HEK293 (cell line): ENCODE measurements around the gene RSL1D1.

Experiments
- CTCF ChIA-PET: fragments of 350-600 bp; formaldehyde crosslinking; extraction: SDS; loops from one replicate; lab custom pipeline; 2021; ENCODE audit warnings: antibody characterized with exemption; lab: Yijun Ruan, JAX
- POLR2A ChIA-PET: fragments of 300-600 bp; formaldehyde crosslinking; extraction: SDS; loops from one replicate; lab custom pipeline; 2020; ENCODE audit warnings: antibody characterized with exemption, inconsistent platforms; lab: Yijun Ruan, JAX
- H3K27ac ChIP-seq: fragments of 200-500 bp; sonication (Bioruptor generic); 2 replicates; pipeline ENCODE4 v1.5.1; 2014; ENCODE audit warnings: low read depth, low read length, control low read depth, inconsistent platforms; ENCODE audit errors: extremely low read depth
- H3K36me3 ChIP-seq, 2 experiments: fragments of 200-500 bp in 1 of 2; sonication (Bioruptor generic) in 1 of 2; 1 replicate in 1 of 2; 2 replicates in 1 of 2; pipeline ENCODE4 v1.5.1; 2014 to 2017; ENCODE audit warnings: inconsistent platforms in 2 of 2, low read length in 2 of 2; ENCODE audit not compliant: control insufficient read depth in 2 of 2, insufficient read depth in 1 of 2
- H3K4me1 ChIP-seq: fragments of 200-500 bp; sonication (Bioruptor generic); 2 replicates; pipeline ENCODE4 v1.5.1; 2014; ENCODE audit warnings: mild to moderate bottlenecking, low read length, inconsistent platforms; ENCODE audit not compliant: control insufficient read depth, insufficient read depth
- H3K4me3 ChIP-seq: 2 replicates; pipeline ENCODE4 v1.5.1; 2011; ENCODE audit warnings: low read depth, mild to moderate bottlenecking, control low read depth, low read length, moderate library complexity
- H3K9me3 ChIP-seq: fragments of 200-500 bp; sonication (Bioruptor generic); 2 replicates; pipeline ENCODE4 v1.5.1; 2014; ENCODE audit warnings: low read depth, low read length, inconsistent platforms; ENCODE audit not compliant: control insufficient read depth, insufficient read depth
- BCL11B ChIP-seq: fragments of 450-650 bp; formaldehyde crosslinking; IDR thresholded peaks from 2 replicates; pipeline ENCODE4 v1.5.1; 2016; ENCODE audit warnings: low read depth, missing biosample characterization, missing genetic modification characterization
- KLF1 ChIP-seq: fragments of 450-650 bp; formaldehyde crosslinking; IDR thresholded peaks from 2 replicates; pipeline ENCODE4 v1.5.1; 2016; ENCODE audit warnings: missing biosample characterization, missing genetic modification characterization
- OVOL3 ChIP-seq: fragments of 450-650 bp; formaldehyde crosslinking; IDR thresholded peaks from 2 replicates; pipeline ENCODE4 v1.5.1; 2016; ENCODE audit warnings: missing biosample characterization, missing genetic modification characterization
- TCF7L2 ChIP-seq: IDR thresholded peaks from 2 replicates; pipeline ENCODE4 v1.6.1; 2011; ENCODE audit warnings: low read depth, mild to moderate bottlenecking, inconsistent platforms, low read length, moderate library complexity, borderline replicate concordance
- WT1 ChIP-seq: fragments of 450-650 bp; formaldehyde crosslinking; IDR thresholded peaks from 2 replicates; pipeline ENCODE4 v1.5.1; 2016; ENCODE audit warnings: missing biosample characterization, missing genetic modification characterization
- ZNF112 ChIP-seq: fragments of 450-650 bp; formaldehyde crosslinking; IDR thresholded peaks from 2 replicates; pipeline ENCODE4 v1.5.0; 2017; ENCODE audit warnings: missing biosample characterization, missing genetic modification characterization
- ZNF239 ChIP-seq: fragments of 450-650 bp; formaldehyde crosslinking; IDR thresholded peaks from 2 replicates; pipeline ENCODE4 v1.5.1; 2016; ENCODE audit warnings: missing biosample characterization, missing genetic modification characterization
- ZNF266 ChIP-seq: fragments of 450-650 bp; formaldehyde crosslinking; IDR thresholded peaks from 2 replicates; pipeline ENCODE4 v1.5.1; 2016; ENCODE audit warnings: missing biosample characterization, missing genetic modification characterization, low read depth
- ZNF274 ChIP-seq, 2 experiments: fragments of 200-500 bp in 1 of 2; fragments of 450-650 bp in 1 of 2; sonication (Bioruptor generic) in 1 of 2; formaldehyde crosslinking in 1 of 2; IDR thresholded peaks; 2 replicates each; pipeline versions ENCODE4 v1.5.1 to v1.6.1; 2014 to 2016; ENCODE audit warnings: borderline replicate concordance in 1 of 2, inconsistent platforms in 1 of 2, low read length in 1 of 2, missing biosample characterization in 1 of 2, missing genetic modification characterization in 1 of 2
- ZNF292 ChIP-seq: fragments of 450-650 bp; formaldehyde crosslinking; IDR thresholded peaks from 2 replicates; pipeline ENCODE4 v1.5.1; 2016; ENCODE audit warnings: low read depth, missing biosample characterization, missing genetic modification characterization, borderline replicate concordance
- ZNF302 ChIP-seq: fragments of 450-650 bp; formaldehyde crosslinking; IDR thresholded peaks from 2 replicates; pipeline ENCODE4 v1.5.1; 2016; ENCODE audit warnings: missing biosample characterization, missing genetic modification characterization, low read depth
- ZNF324 ChIP-seq: fragments of 450-650 bp; formaldehyde crosslinking; IDR thresholded peaks from 2 replicates; pipeline ENCODE4 v1.5.1; 2016; ENCODE audit warnings: missing biosample characterization, missing genetic modification characterization
- ZNF416 ChIP-seq: fragments of 450-650 bp; formaldehyde crosslinking; IDR thresholded peaks from 2 replicates; pipeline ENCODE4 v1.5.1; 2016; ENCODE audit warnings: missing biosample characterization, missing genetic modification characterization
- ZNF623 ChIP-seq: fragments of 450-650 bp; formaldehyde crosslinking; IDR thresholded peaks from 2 replicates; pipeline ENCODE4 v1.5.1; 2016; ENCODE audit warnings: missing biosample characterization, missing genetic modification characterization
- ZNF654 ChIP-seq: fragments of 450-650 bp; formaldehyde crosslinking; IDR thresholded peaks from 2 replicates; pipeline ENCODE4 v1.5.1; 2016; ENCODE audit warnings: low read depth, missing biosample characterization, missing genetic modification characterization
- TF ChIP-seq, protein P1 (sequence below): fragments of 450-650 bp; formaldehyde crosslinking; conservative IDR thresholded peaks from 2 replicates; pipeline ENCODE4 v1.5.1; 2016; ENCODE audit warnings: low read depth, missing biosample characterization, missing genetic modification characterization
- TF ChIP-seq, protein P2 (sequence below): fragments of 450-650 bp; formaldehyde crosslinking; IDR thresholded peaks from 2 replicates; pipeline ENCODE4 v1.5.1; 2016; ENCODE audit warnings: missing biosample characterization, missing genetic modification characterization
- TF ChIP-seq, protein P3 (sequence below): fragments of 450-650 bp; formaldehyde crosslinking; IDR thresholded peaks from 2 replicates; pipeline ENCODE4 v1.5.1; 2016; ENCODE audit warnings: missing biosample characterization, missing genetic modification characterization
- TF ChIP-seq, protein P4 (sequence below): fragments of 450-650 bp; formaldehyde crosslinking; IDR thresholded peaks from 2 replicates; pipeline ENCODE4 v1.5.1; 2017; ENCODE audit warnings: missing biosample characterization, missing genetic modification characterization
- TF ChIP-seq, protein P5 (sequence below): fragments of 450-650 bp; formaldehyde crosslinking; IDR thresholded peaks from 2 replicates; pipeline ENCODE4 v1.5.1; 2016; ENCODE audit warnings: missing biosample characterization, missing genetic modification characterization

Gene RSL1D1

DNA sequence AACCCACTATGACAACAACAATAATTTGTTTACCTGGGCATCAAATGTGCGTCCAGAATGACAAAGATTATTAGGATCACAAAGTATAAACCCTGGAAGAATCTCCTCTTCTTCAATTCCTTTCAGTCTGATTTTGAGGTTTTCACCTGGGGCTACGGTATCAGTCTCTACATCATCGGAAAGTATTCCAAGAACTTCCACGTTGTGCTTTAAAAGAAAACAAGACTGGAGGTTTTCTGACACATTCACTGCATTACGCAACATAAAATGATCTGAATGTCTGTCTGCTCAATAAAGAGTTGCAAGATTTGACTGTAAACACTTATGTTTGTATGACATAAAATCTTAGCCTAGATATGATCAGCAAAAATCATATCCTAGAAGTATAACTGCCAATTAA, 26.0 kb upstream of the RSL1D1 start:
- no peaks in the 10 kb centered on the region; the same call in 1 of the 2 replicates for H3K4me1 ChIP-seq
- CTCF ChIA-PET: no interaction called here
- TF ChIP-seq, protein P1, sequence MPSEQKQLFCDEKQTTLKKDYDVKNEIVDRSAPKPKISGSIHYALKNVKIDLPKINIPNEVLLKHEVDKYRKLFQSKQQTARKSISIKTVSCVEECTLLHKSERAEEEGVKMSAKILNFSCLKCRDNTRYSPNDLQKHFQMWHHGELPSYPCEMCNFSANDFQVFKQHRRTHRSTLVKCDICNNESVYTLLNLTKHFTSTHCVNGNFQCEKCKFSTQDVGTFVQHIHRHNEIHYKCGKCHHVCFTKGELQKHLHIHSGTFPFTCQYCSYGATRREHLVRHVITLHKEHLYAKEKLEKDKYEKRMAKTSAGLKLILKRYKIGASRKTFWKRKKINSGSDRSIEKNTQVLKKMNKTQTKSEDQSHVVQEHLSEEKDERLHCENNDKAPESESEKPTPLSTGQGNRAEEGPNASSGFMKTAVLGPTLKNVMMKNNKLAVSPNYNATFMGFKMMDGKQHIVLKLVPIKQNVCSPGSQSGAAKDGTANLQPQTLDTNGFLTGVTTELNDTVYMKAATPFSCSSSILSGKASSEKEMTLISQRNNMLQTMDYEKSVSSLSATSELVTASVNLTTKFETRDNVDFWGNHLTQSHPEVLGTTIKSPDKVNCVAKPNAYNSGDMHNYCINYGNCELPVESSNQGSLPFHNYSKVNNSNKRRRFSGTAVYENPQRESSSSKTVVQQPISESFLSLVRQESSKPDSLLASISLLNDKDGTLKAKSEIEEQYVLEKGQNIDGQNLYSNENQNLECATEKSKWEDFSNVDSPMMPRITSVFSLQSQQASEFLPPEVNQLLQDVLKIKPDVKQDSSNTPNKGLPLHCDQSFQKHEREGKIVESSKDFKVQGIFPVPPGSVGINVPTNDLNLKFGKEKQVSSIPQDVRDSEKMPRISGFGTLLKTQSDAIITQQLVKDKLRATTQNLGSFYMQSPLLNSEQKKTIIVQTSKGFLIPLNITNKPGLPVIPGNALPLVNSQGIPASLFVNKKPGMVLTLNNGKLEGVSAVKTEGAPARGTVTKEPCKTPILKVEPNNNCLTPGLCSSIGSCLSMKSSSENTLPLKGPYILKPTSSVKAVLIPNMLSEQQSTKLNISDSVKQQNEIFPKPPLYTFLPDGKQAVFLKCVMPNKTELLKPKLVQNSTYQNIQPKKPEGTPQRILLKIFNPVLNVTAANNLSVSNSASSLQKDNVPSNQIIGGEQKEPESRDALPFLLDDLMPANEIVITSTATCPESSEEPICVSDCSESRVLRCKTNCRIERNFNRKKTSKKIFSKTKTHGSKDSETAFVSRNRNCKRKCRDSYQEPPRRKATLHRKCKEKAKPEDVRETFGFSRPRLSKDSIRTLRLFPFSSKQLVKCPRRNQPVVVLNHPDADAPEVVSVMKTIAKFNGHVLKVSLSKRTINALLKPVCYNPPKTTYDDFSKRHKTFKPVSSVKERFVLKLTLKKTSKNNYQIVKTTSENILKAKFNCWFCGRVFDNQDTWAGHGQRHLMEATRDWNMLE: no peak
- no peak for TF ChIP-seq ZNF112 (tag by site-specific recombination)
- TF ChIP-seq ZNF274 (IDR thresholded peaks at IDR 0.05; ENCODE audit: low read length): no peak
- no peak for TF ChIP-seq ZNF274 (tag by site-specific recombination; IDR thresholded peaks at IDR 0.05; ENCODE audit: borderline replicate concordance)
- TF ChIP-seq ZNF416 (tag by site-specific recombination): no peak
- no peak for TF ChIP-seq WT1 (tag by site-specific recombination)
- TF ChIP-seq ZNF324 (tag by site-specific recombination): no peak
- TF ChIP-seq ZNF623 (tag by site-specific recombination): no peak
- no peak for TF ChIP-seq ZNF302 (tag by site-specific recombination)
- TF ChIP-seq, protein P2, sequence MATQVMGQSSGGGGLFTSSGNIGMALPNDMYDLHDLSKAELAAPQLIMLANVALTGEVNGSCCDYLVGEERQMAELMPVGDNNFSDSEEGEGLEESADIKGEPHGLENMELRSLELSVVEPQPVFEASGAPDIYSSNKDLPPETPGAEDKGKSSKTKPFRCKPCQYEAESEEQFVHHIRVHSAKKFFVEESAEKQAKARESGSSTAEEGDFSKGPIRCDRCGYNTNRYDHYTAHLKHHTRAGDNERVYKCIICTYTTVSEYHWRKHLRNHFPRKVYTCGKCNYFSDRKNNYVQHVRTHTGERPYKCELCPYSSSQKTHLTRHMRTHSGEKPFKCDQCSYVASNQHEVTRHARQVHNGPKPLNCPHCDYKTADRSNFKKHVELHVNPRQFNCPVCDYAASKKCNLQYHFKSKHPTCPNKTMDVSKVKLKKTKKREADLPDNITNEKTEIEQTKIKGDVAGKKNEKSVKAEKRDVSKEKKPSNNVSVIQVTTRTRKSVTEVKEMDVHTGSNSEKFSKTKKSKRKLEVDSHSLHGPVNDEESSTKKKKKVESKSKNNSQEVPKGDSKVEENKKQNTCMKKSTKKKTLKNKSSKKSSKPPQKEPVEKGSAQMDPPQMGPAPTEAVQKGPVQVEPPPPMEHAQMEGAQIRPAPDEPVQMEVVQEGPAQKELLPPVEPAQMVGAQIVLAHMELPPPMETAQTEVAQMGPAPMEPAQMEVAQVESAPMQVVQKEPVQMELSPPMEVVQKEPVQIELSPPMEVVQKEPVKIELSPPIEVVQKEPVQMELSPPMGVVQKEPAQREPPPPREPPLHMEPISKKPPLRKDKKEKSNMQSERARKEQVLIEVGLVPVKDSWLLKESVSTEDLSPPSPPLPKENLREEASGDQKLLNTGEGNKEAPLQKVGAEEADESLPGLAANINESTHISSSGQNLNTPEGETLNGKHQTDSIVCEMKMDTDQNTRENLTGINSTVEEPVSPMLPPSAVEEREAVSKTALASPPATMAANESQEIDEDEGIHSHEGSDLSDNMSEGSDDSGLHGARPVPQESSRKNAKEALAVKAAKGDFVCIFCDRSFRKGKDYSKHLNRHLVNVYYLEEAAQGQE (tag by site-specific recombination): no peak
- no peak for TF ChIP-seq TCF7L2
- no peak for TF ChIP-seq KLF1 (tag by site-specific recombination)
- TF ChIP-seq, protein P3, sequence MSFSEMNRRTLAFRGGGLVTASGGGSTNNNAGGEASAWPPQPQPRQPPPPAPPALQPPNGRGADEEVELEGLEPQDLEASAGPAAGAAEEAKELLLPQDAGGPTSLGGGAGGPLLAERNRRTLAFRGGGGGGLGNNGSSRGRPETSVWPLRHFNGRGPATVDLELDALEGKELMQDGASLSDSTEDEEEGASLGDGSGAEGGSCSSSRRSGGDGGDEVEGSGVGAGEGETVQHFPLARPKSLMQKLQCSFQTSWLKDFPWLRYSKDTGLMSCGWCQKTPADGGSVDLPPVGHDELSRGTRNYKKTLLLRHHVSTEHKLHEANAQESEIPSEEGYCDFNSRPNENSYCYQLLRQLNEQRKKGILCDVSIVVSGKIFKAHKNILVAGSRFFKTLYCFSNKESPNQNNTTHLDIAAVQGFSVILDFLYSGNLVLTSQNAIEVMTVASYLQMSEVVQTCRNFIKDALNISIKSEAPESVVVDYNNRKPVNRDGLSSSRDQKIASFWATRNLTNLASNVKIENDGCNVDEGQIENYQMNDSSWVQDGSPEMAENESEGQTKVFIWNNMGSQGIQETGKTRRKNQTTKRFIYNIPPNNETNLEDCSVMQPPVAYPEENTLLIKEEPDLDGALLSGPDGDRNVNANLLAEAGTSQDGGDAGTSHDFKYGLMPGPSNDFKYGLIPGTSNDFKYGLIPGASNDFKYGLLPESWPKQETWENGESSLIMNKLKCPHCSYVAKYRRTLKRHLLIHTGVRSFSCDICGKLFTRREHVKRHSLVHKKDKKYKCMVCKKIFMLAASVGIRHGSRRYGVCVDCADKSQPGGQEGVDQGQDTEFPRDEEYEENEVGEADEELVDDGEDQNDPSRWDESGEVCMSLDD (tag by site-specific recombination): no peak
- TF ChIP-seq ZNF654 (tag by site-specific recombination): no peak
- H3K4me3 ChIP-seq: no peak overlapping the region
- no peaks in the 10 kb centered on the region for H3K9me3 ChIP-seq
- H3K27ac ChIP-seq: no peak overlapping the region
- POLR2A ChIA-PET: no interaction called here
- H3K36me3 ChIP-seq: peaks cover 60 to 91% of the 10 kb centered on the region in 2 experiments

DNA sequence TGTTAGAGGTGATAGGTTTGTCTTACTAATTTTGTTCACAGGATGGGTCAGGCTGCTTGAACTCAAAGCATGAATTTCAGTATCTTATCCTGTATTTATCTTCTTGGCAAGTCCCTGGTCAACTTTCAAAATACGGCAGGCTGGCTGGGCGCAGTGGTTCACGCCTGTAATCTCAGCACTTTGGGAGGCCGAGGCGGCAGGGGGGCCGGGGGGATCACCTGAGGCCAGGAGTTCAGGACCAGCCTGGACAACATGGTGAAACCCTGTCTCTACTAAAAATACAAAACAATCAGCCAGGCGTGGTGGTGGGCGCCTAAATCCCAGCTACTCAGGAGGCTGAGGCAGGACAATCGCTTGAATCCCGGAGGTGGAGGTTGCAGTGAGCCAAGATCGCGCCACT, 25.0 kb upstream of the RSL1D1 start:
- H3K4me3 ChIP-seq: no peak overlapping the region
- ChIA-PET CTCF (no interaction called here), POLR2A (interaction anchor here (0.6 kb wide), 1 partner anchor 16 kb away, joined by 3 read pairs; no protein-coding TSS in a partner anchor)
- H3K27ac ChIP-seq: no peak overlapping the region; the same call in 1 of the 2 replicates
- peaks cover 10% of the 10 kb centered on the region for H3K4me1 ChIP-seq
- peaks cover 53 to 82% of the 10 kb centered on the region in 2 experiments for H3K36me3 ChIP-seq
- H3K9me3 ChIP-seq: no peaks in the 10 kb centered on the region
- no peak for TF ChIP-seq OVOL3
- no peak for TF ChIP-seq ZNF266 (tag by site-specific recombination)
- TF ChIP-seq BCL11B: no peak
- TF ChIP-seq ZNF239: no peak
- TF ChIP-seq, protein P4, sequence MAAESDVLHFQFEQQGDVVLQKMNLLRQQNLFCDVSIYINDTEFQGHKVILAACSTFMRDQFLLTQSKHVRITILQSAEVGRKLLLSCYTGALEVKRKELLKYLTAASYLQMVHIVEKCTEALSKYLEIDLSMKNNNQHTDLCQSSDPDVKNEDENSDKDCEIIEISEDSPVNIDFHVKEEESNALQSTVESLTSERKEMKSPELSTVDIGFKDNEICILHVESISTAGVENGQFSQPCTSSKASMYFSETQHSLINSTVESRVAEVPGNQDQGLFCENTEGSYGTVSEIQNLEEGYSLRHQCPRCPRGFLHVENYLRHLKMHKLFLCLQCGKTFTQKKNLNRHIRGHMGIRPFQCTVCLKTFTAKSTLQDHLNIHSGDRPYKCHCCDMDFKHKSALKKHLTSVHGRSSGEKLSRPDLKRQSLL (tag by site-specific recombination): no peak
- no peak for TF ChIP-seq ZNF292 (tag by site-specific recombination)
- TF ChIP-seq, protein P5, sequence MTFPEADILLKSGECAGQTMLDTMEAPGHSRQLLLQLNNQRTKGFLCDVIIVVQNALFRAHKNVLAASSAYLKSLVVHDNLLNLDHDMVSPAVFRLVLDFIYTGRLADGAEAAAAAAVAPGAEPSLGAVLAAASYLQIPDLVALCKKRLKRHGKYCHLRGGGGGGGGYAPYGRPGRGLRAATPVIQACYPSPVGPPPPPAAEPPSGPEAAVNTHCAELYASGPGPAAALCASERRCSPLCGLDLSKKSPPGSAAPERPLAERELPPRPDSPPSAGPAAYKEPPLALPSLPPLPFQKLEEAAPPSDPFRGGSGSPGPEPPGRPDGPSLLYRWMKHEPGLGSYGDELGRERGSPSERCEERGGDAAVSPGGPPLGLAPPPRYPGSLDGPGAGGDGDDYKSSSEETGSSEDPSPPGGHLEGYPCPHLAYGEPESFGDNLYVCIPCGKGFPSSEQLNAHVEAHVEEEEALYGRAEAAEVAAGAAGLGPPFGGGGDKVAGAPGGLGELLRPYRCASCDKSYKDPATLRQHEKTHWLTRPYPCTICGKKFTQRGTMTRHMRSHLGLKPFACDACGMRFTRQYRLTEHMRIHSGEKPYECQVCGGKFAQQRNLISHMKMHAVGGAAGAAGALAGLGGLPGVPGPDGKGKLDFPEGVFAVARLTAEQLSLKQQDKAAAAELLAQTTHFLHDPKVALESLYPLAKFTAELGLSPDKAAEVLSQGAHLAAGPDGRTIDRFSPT (tag by site-specific recombination): no peak
